Endothelial cell of umbilical vein (primary cell): ENCODE measurements around the gene USH2A. TPM values are rescaled to one million over a fixed set of nuclear protein-coding genes. Genes with fewer than 3 reads are reported as not detected.

Source experiments
- BruUV-seq: library from RNA; stranded (reverse); fragments of 400-500 nt; replicated peaks from 2 replicates; lab custom pipeline; 2021; lab: Mats Ljungman, UMichigan
- CTCF ChIA-PET: fragments of 300-600, 350-600 bp; sonication (Branson Sonifier 250); formaldehyde crosslinking; loops from one replicate; lab custom pipeline; 2021; ENCODE audit warnings: antibody characterized with exemption, inconsistent platforms; lab: Charles Lee
- POLR2A ChIA-PET: fragments of 300-600, 350-600 bp; sonication (Branson Sonifier 250); formaldehyde crosslinking; loops from one replicate; lab custom pipeline; 2021; ENCODE audit warnings: antibody characterized with exemption, inconsistent platforms; lab: Charles Lee
- DNase-seq: peaks from one replicate; pipeline ENCODE4 v3.0.0-alpha.2; 2011; ENCODE audit warnings: low read depth, low spot score
- FAIRE-seq: peaks from 2 replicates; lab custom pipeline; 2011; peaks lifted over from hg19 to GRCh38; lab: Jason Lieb, UNC
- H2AFZ ChIP-seq: 2 replicates; pipeline ENCODE4 v1.6.0; 2012; ENCODE audit warnings: low read depth, low read length, control low read depth, inconsistent platforms
- H3K27ac ChIP-seq: 2 replicates; pipeline ENCODE4 v1.5.1; 2011; ENCODE audit warnings: low read depth, mild to moderate bottlenecking, control low read depth, low read length, moderate library complexity; ENCODE audit not compliant: insufficient read depth
- H3K27me3 ChIP-seq, 2 experiments: 2 replicates each; pipeline versions ENCODE4 v1.6.0 to v1.6.1; 2011; ENCODE audit warnings: low read length in 2 of 2, mixed read lengths in 1 of 2; ENCODE audit not compliant: control insufficient read depth in 2 of 2, insufficient read depth in 2 of 2
- H3K36me3 ChIP-seq, 2 experiments: 2 replicates in 1 of 2; 3 replicates in 1 of 2; pipeline ENCODE4 v1.5.1; 2011; ENCODE audit warnings: low read length in 2 of 2, mild to moderate bottlenecking in 1 of 2, moderate library complexity in 1 of 2; ENCODE audit not compliant: control insufficient read depth in 2 of 2, insufficient read depth in 2 of 2; ENCODE audit errors: extremely low read depth in 1 of 2
- H3K4me1 ChIP-seq: 3 replicates; pipeline ENCODE4 v1.5.1; 2011; ENCODE audit warnings: mild to moderate bottlenecking, low read length; ENCODE audit not compliant: control insufficient read depth, insufficient read depth; ENCODE audit errors: extremely low read depth
- H3K4me2 ChIP-seq: 2 replicates; pipeline ENCODE4 v1.6.1; 2011; ENCODE audit warnings: low read length, control low read depth, mixed read lengths; ENCODE audit not compliant: insufficient read depth
- H3K4me3 ChIP-seq, 3 experiments: fragments of 200-600 bp in 1 of 3; sonication (generic), shearing (Covaris generic) in 1 of 3; replicated peaks in 1 of 3; 2 replicates each; pipeline ENCODE4 v1.5.1; 2011 to 2016; ENCODE audit warnings: control low read depth in 3 of 3, low read length in 3 of 3, mild to moderate bottlenecking in 2 of 3, inconsistent platforms in 1 of 3, low read depth in 1 of 3, moderate library complexity in 1 of 3; ENCODE audit not compliant: insufficient read depth in 1 of 3
- H3K79me2 ChIP-seq: 2 replicates; pipeline ENCODE4 v1.6.0; 2012; ENCODE audit warnings: low read length, inconsistent platforms; ENCODE audit not compliant: control insufficient read depth, insufficient read depth
- H3K9ac ChIP-seq: replicated peaks from 2 replicates; pipeline ENCODE3; 2011; ENCODE audit warnings: low read length, control low read depth; ENCODE audit not compliant: insufficient read depth; ENCODE audit errors: extremely low read depth
- H3K9me1 ChIP-seq: replicated peaks from 3 replicates; pipeline ENCODE4 v1.6.0; 2011; ENCODE audit warnings: mild to moderate bottlenecking, low read length; ENCODE audit not compliant: control insufficient read depth, insufficient read depth; ENCODE audit errors: extremely low read depth
- H3K9me3 ChIP-seq: replicated peaks from 2 replicates; pipeline ENCODE4 v1.5.1; 2012; ENCODE audit warnings: low read length, inconsistent platforms; ENCODE audit not compliant: control insufficient read depth, insufficient read depth
- H4K20me1 ChIP-seq: replicated peaks from 2 replicates; pipeline ENCODE3; 2011; ENCODE audit warnings: mild to moderate bottlenecking, low read length; ENCODE audit not compliant: control insufficient read depth, insufficient read depth; ENCODE audit errors: extremely low read depth
- EZH2 ChIP-seq: IDR thresholded peaks from 2 replicates; pipeline ENCODE4 v1.6.1; 2012; ENCODE audit warnings: borderline replicate concordance, low read depth, mild to moderate bottlenecking, moderate library complexity, low read length, inconsistent platforms; ENCODE audit not compliant: severe bottlenecking
- FOS ChIP-seq: IDR thresholded peaks from 2 replicates; pipeline ENCODE4 v1.6.1; 2011; ENCODE audit warnings: mild to moderate bottlenecking, low read length, moderate library complexity, borderline replicate concordance; ENCODE audit not compliant: insufficient read depth
- GATA2 ChIP-seq: IDR thresholded peaks from 2 replicates; pipeline ENCODE4 v1.7.0; 2011; ENCODE audit warnings: low read depth, mild to moderate bottlenecking, moderate library complexity, mixed read lengths, low read length; ENCODE audit not compliant: insufficient read length, insufficient read depth
- JUN ChIP-seq: IDR thresholded peaks from 2 replicates; pipeline ENCODE4 v1.6.1; 2011; ENCODE audit warnings: borderline replicate concordance, low read depth; ENCODE audit not compliant: insufficient read length, insufficient read depth
- MAX ChIP-seq: IDR thresholded peaks from 2 replicates; pipeline ENCODE4 v1.6.1; 2011; ENCODE audit not compliant: insufficient read depth, insufficient read length
- MYC ChIP-seq: IDR thresholded peaks from one replicate; pipeline ENCODE4 v1.6.1; 2011; ENCODE audit warnings: mild to moderate bottlenecking, low read depth, low read length
- POLR2A ChIP-seq: IDR thresholded peaks from 2 replicates; pipeline ENCODE4 v1.6.1; 2012; ENCODE audit warnings: low read depth, mild to moderate bottlenecking, control low read depth, low read length
- POLR2AphosphoS5 ChIP-seq: IDR thresholded peaks from 2 replicates; pipeline ENCODE4 v1.6.1; 2012; ENCODE audit warnings: low read depth, mild to moderate bottlenecking, control low read depth, low read length, moderate library complexity; ENCODE audit not compliant: insufficient read depth
- dilution Hi-C: fragments of 300-500 bp; cut with MboI; formaldehyde crosslinking; loops from one replicate; pipeline ENCODE4 v1.15.0; 2019; ENCODE audit warnings: low sequenced_read_pairs; ENCODE audit not compliant: extremely low pct_ligation_motif_present
- intact Hi-C: fragments of 100-400 bp; cut with micrococcal nuclease; formaldehyde crosslinking; loops from one replicate; pipeline ENCODE4 v1.10.0; 2022
- polyA plus RNA-seq, 4 experiments: library from polyadenylated mRNA; depleted of rRNA in 3 of 4; stranded (reverse) in 3 of 4; unstranded in 1 of 4; fragments of >200 nt; gene quantifications; 2 replicates each; pipeline versions ENCODE4 v1.2.1 to v1.2.3, GENCODE V29; 2011 to 2012; ENCODE audit warnings: missing spikeins in 1 of 4
- total RNA-seq: library from RNA; stranded (reverse); gene quantifications from 2 replicates; pipeline ENCODE4 v1.2.3, GENCODE V29; 2021
- TF ChIP-seq, protein P1 (sequence below), 2 donors: IDR thresholded peaks; 1 replicate in 1 of 2; 2 replicates in 1 of 2; pipeline ENCODE4 v1.5.1; 2011; ENCODE audit warnings: low read length in 2 of 2, mild to moderate bottlenecking in 2 of 2, moderate library complexity in 2 of 2, control low read depth in 1 of 2, inconsistent platforms in 1 of 2, low read depth in 1 of 2; ENCODE audit not compliant: insufficient read depth in 1 of 2; ENCODE audit errors: extremely low read depth in 1 of 2

The USH2A gene
- total and polyA plus RNA-seq, 2 donors (not counting 3 experiments of a cell fraction or from before 2014, with no cell fraction given) = not detected

- H3K4me2 ChIP-seq = no peak overlapping the region
- no peaks in the 10 kb centered on the region for H3K4me1 ChIP-seq
- dilution Hi-C loops (no loop called here), intact Hi-C loops (loop anchor here (5.0 kb wide), 1 partner anchor 185 kb away; no protein-coding TSS in a partner anchor)
- ChIA-PET POLR2A (no interaction called here), CTCF (no interaction called here)
- FAIRE-seq (no peak), DNase-seq (no peak)
- peaks cover 6% of the 10 kb centered on the region for H3K9me3 ChIP-seq
- BruUV-seq = no TSS peak
- no peaks in the 10 kb centered on the region for H3K36me3 ChIP-seq
- H4K20me1 ChIP-seq = no peaks in the 10 kb centered on the region
- H3K9me1 ChIP-seq = no peaks in the 10 kb centered on the region
- no peak for TF ChIP-seq POLR2AphosphoS5
- H3K4me3 ChIP-seq = no peak overlapping the region
- no peak overlapping the region for H2AFZ ChIP-seq
- H3K27me3 ChIP-seq = no peaks in the 10 kb centered on the region
- H3K27ac ChIP-seq = no peak overlapping the region
- H3K79me2 ChIP-seq = no peaks in the 10 kb centered on the region
- no peak overlapping the region for H3K9ac ChIP-seq
Observed at GRCh38 chr1:215872658-215873057, 550.6 kb downstream of the USH2A start.

DNA sequence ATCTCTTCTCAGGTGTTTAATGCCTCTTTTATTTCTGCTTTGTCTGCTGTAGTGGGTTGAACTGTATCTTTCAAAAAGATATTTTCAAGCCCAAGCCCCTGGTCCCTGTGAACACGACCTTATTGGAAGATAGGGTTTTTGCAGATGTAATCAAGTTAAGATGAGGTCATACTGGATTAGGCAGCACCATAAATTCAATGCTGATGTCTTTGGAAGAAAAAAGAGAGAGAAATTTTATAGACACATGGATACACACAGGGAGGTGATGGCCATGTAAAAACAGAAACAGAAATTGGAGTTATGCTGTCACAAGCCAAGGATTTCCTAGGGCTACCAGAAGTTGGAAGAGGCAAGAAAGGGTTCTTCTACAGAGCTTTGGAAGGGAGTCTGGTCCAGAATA lies 554.7 kb downstream of the USH2A start:
- POLR2A ChIA-PET = no interaction called here
- no peak overlapping the region for H3K9ac ChIP-seq
- no peaks in the 10 kb centered on the region for H3K36me3 ChIP-seq
- H3K27ac ChIP-seq = no peak overlapping the region
- no peak overlapping the region for H2AFZ ChIP-seq
- DNase-seq (no peak), FAIRE-seq (no peak)
- H3K79me2 ChIP-seq = no peaks in the 10 kb centered on the region
- H3K27me3 ChIP-seq = no peaks in the 10 kb centered on the region
- CTCF ChIA-PET = no interaction called here
- H3K9me1 ChIP-seq = no peaks in the 10 kb centered on the region
- intact Hi-C loops (no loop called here), dilution Hi-C loops (no loop called here)
- H3K9me3 ChIP-seq = peaks cover 2% of the 10 kb centered on the region
- H4K20me1 ChIP-seq = no peaks in the 10 kb centered on the region
- no peak for TF ChIP-seq JUN
- TF ChIP-seq FOS = no peak
- TF ChIP-seq, protein P1, sequence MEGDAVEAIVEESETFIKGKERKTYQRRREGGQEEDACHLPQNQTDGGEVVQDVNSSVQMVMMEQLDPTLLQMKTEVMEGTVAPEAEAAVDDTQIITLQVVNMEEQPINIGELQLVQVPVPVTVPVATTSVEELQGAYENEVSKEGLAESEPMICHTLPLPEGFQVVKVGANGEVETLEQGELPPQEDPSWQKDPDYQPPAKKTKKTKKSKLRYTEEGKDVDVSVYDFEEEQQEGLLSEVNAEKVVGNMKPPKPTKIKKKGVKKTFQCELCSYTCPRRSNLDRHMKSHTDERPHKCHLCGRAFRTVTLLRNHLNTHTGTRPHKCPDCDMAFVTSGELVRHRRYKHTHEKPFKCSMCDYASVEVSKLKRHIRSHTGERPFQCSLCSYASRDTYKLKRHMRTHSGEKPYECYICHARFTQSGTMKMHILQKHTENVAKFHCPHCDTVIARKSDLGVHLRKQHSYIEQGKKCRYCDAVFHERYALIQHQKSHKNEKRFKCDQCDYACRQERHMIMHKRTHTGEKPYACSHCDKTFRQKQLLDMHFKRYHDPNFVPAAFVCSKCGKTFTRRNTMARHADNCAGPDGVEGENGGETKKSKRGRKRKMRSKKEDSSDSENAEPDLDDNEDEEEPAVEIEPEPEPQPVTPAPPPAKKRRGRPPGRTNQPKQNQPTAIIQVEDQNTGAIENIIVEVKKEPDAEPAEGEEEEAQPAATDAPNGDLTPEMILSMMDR (IDR thresholded peaks at IDR 0.05; ENCODE audit: extremely low read depth in 1 of 2, insufficient read depth in 1 of 2, low read depth in 1 of 2, low read length in 2 of 2) = no peak
- no peak for TF ChIP-seq MYC
- no peak for TF ChIP-seq GATA2
- no peak for TF ChIP-seq EZH2
- no peak for TF ChIP-seq POLR2AphosphoS5
- TF ChIP-seq POLR2A = no peak
- TF ChIP-seq MAX = no peak
- H3K4me1 ChIP-seq = no peaks in the 10 kb centered on the region
- no TSS peak for BruUV-seq
- H3K4me2 ChIP-seq = no peak overlapping the region
- H3K4me3 ChIP-seq = no peak overlapping the region
